Hepatic stellate cell (primary cell): ENCODE results near the gene LSP1.

Experiments used
- DNase-seq: peaks from one replicate; pipeline ENCODE4 v3.0.0; 2011; ENCODE audit warnings: low spot score

LSP1 gene

GRCh38 chr11:1890856-1891830, 38.3 kb downstream of the LSP1 start:
- DNase-seq: no peak

- DNase-seq: no peak
These were observed 38.9 kb downstream of the LSP1 start, which contains the start of gene PRR33 for GRCh38 chr11:1891831-1892115. Gene PRR33, minus strand, starts transcription at chr11:1891895. Its CDS starts 1,311 bp downstream, at chr11:1890584.

- no peak for DNase-seq
These were observed 39.2 kb downstream of the LSP1 start for GRCh38 chr11:1892116-1892515.

- no peak for DNase-seq
These were observed 39.7 kb downstream of the LSP1 start for GRCh38 chr11:1892558-1892957.

GRCh38 chr11:1893581-1894359, 40.9 kb downstream of the LSP1 start:
- no peak for DNase-seq

- DNase-seq: no peak
These were observed 41.9 kb downstream of the LSP1 start for GRCh38 chr11:1894759-1895158.

GRCh38 chr11:1896468-1896867, 43.6 kb downstream of the LSP1 start:
- DNase-seq: no peak

- no peak for DNase-seq
These were observed 44.0 kb downstream of the LSP1 start for GRCh38 chr11:1896923-1897322.

- DNase-seq: no peak
These were observed 46.2 kb downstream of the LSP1 start for GRCh38 chr11:1899090-1899489.

- no peak for DNase-seq
These were observed 46.8 kb downstream of the LSP1 start for GRCh38 chr11:1899686-1900085.

- no peak for DNase-seq
These were observed 53.3 kb downstream of the LSP1 start for GRCh38 chr11:1906181-1906580.

GRCh38 chr11:1906611-1907423, 53.9 kb downstream of the LSP1 start:
- DNase-seq: no peak

GRCh38 chr11:1908618-1909017, 55.7 kb downstream of the LSP1 start:
- peak; percentile 56 for DNase-seq

GRCh38 chr11:1909524-1909923, 56.6 kb downstream of the LSP1 start:
- no peak for DNase-seq

GRCh38 chr11:1912289-1912878, 59.5 kb downstream of the LSP1 start:
- no peak for DNase-seq

- no peak for DNase-seq
These were observed 60.6 kb downstream of the LSP1 start for GRCh38 chr11:1913271-1914060.

GRCh38 chr11:1915795-1916131, 62.9 kb downstream of the LSP1 start:
- no peak for DNase-seq

GRCh38 chr11:1916132-1916985, 63.5 kb downstream of the LSP1 start:
- DNase-seq: no peak

GRCh38 chr11:1916986-1917522, 64.2 kb downstream of the LSP1 start:
- no peak for DNase-seq
